Limb (tissue), 2 donors: ENCODE data around the gene BCL7A.
"Not testable (repeated sequence)": the region's sequence is repeated elsewhere in the genome, so short reads cannot be mapped to it uniquely, and the experiment has no call there.

ENCODE experiments used
- DNase-seq, 2 donors: peaks; one replicate each; pipeline ENCODE4 v3.0.0-alpha.2; 2016; ENCODE audit errors: extremely low spot score in 2 of 2

BCL7A gene

GRCh38 chr12:122024132-122024785, 2.6 kb downstream of the BCL7A start:
- no peak for DNase-seq

- DNase-seq, result no peak
These were observed 5.1 kb downstream of the BCL7A start for GRCh38 chr12:122026706-122027333.

GRCh38 chr12:122028165-122028904, 6.7 kb downstream of the BCL7A start:
- no peak for DNase-seq

- DNase-seq, result no peak
These were observed 7.3 kb downstream of the BCL7A start for GRCh38 chr12:122028905-122029560.

GRCh38 chr12:122029620-122030423, 8.1 kb downstream of the BCL7A start:
- no peak for DNase-seq

GRCh38 chr12:122030424-122031035, 8.8 kb downstream of the BCL7A start:
- DNase-seq, result no peak

GRCh38 chr12:122031342-122032216, 9.9 kb downstream of the BCL7A start:
- DNase-seq, result peak in 1 of 2 donors; percentile 65

- DNase-seq, result no peak
These were observed 10.9 kb downstream of the BCL7A start for GRCh38 chr12:122032580-122032979.

- DNase-seq, result no peak
These were observed 13.6 kb downstream of the BCL7A start for GRCh38 chr12:122035292-122035691.

GRCh38 chr12:122036153-122036552, 14.5 kb downstream of the BCL7A start:
- DNase-seq, result no peak

- no peak for DNase-seq
These were observed 19.1 kb downstream of the BCL7A start for GRCh38 chr12:122040579-122041386.

- not testable (repeated sequence) for DNase-seq
These were observed 19.8 kb downstream of the BCL7A start for GRCh38 chr12:122041458-122041857.

GRCh38 chr12:122042910-122043309, 21.2 kb downstream of the BCL7A start:
- DNase-seq, result no peak

- DNase-seq, result no peak
These were observed 21.8 kb downstream of the BCL7A start for GRCh38 chr12:122043476-122043875.

- no peak for DNase-seq
These were observed 23.6 kb downstream of the BCL7A start for GRCh38 chr12:122045262-122045661.

- DNase-seq, result no peak
These were observed 24.5 kb downstream of the BCL7A start for GRCh38 chr12:122046145-122046544.

GRCh38 chr12:122048151-122048550, 26.5 kb downstream of the BCL7A start:
- no peak for DNase-seq

GRCh38 chr12:122049827-122050226, 28.1 kb downstream of the BCL7A start:
- DNase-seq, result no peak

GRCh38 chr12:122050706-122051105, 29.0 kb downstream of the BCL7A start:
- no peak for DNase-seq
